Natural killer cell treated with Interleukin-12 subunit alpha and Interleukin-12 subunit beta and Interleukin-15 and Interleukin-18, amount 100 ng/mL, for 72 hours (primary cell): ENCODE measurements around the gene FARS2. TPM values are rescaled to one million over a fixed set of nuclear protein-coding genes. Genes with fewer than 3 reads are reported as not detected.

Source experiments
- ATAC-seq, 2 donors: fragments of 150-1000 bp; cut with Tn5 transposase in 1 of 2; sonication (Bioruptor Pico), chemical (Tn5 transposase) in 1 of 2; 2 replicates each; pipeline ENCODE4 v1.10.0; 2021
- DNase-seq: peaks from one replicate; pipeline ENCODE4 v3.0.0; 2022; ENCODE audit warnings: low spot score
- H3K27ac Mint-ChIP-seq, 2 donors: 1 replicate in 1 of 2; 2 replicates in 1 of 2; pipeline ENCODE4 v1.8.0; 2022; ENCODE audit warnings: mixed read lengths in 2 of 2, mild to moderate bottlenecking in 1 of 2, moderate library complexity in 1 of 2
- H3K27me3 Mint-ChIP-seq, 2 donors: 1 replicate in 1 of 2; 2 replicates in 1 of 2; pipeline ENCODE4 v1.8.0; 2022; ENCODE audit warnings: mixed read lengths in 2 of 2
- H3K36me3 Mint-ChIP-seq: one replicate; pipeline ENCODE4 v1.8.0; 2022; ENCODE audit warnings: mixed read lengths
- H3K4me1 Mint-ChIP-seq, 2 donors: 1 replicate in 1 of 2; 2 replicates in 1 of 2; pipeline ENCODE4 v1.8.0; 2022; ENCODE audit warnings: low read depth in 2 of 2, mixed read lengths in 2 of 2, mild to moderate bottlenecking in 1 of 2
- H3K4me3 Mint-ChIP-seq: one replicate; pipeline ENCODE4 v1.8.0; 2022; ENCODE audit warnings: mixed read lengths
- H3K9me3 Mint-ChIP-seq: 2 replicates; pipeline ENCODE4 v1.8.0; 2022; ENCODE audit warnings: mixed read lengths
- total RNA-seq, 2 donors: library from RNA; stranded (reverse); gene quantifications; one replicate each; pipeline ENCODE4 v1.2.3, GENCODE V29; 2022

FARS2 gene
- total RNA-seq, 2 donors from 2014 or later, result 20.4 to 41.7 TPM

DNA sequence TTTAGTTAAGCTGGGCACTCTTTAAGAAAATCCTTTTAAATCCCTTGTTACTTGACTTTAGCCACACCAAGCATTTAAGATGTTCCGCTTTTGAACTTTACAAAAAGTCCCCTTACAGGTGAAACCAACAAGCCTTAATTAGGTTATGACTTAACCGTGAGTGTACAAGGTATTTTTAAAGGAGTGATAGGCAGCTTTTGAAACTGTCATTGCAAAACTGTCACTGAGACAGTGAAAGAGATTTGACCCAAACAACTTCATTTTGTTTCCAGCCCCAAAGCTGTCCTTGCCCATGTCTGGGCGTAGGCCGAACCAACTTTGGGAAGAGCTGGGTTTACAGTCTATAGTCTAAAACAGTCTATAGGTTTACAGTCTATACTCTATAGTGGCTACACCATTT, 305.4 kb downstream of the FARS2 start:
- ATAC-seq, result no peak
- peaks cover 5% of the 10 kb centered on the region for H3K36me3 Mint-ChIP-seq
- peaks cover 0 to 7% of the 10 kb centered on the region in 2 donors for H3K27me3 Mint-ChIP-seq
- peaks cover 4% of the 10 kb centered on the region for H3K9me3 Mint-ChIP-seq
- DNase-seq, result no peak
- H3K4me3 Mint-ChIP-seq, result no peak overlapping the region
- H3K27ac Mint-ChIP-seq, result no peak overlapping the region
- H3K4me1 Mint-ChIP-seq, result peaks cover 37 to 44% of the 10 kb centered on the region in 2 donors

DNA sequence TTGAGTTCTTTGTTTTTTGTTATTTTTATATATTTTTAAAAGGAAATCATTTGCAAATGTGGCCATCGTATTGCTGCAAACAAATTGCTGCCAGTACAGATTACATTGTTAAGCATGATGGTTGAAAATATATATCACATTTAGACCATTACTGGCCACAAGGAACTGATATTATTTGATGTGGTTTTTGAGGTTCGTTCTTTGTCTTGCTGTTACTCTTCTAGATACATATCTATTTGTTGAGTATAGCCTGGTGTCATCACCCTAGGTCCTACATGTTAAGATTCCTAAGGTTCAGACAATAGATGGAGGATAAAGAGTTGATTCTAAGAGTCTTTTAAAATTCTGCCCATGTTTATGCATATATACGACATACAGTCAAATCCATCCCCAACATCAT, 306.0 kb downstream of the FARS2 start:
- ATAC-seq, result no peak
- Mint-ChIP-seq H3K4me1 (peaks cover 37 to 38% of the 10 kb centered on the region in 2 donors), H3K27me3 (peaks cover 0 to 7% of the 10 kb centered on the region in 2 donors), H3K4me3 (no peak overlapping the region), H3K9me3 (peaks cover 4% of the 10 kb centered on the region), H3K36me3 (peaks cover 5% of the 10 kb centered on the region), H3K27ac (no peak overlapping the region)
- no peak for DNase-seq

DNA sequence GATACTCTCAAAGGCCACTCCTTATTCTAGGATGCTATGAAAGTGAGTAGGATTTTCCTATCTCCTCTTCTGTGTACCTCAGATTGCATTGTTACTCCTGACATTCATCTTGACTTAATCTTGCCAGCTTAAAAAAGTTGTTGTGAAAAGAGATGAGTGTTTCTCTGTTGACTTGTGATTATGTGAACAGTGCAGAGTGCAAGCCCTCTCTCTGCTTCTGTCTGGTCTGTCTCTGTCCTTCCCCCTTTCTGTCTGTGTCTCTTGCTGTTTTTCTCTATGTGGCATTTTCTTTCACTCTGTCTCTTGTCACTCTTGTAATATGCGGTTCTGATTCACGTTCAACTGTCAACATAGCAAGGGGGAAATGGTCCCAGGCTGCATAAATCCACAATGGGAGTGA, 306.6 kb downstream of the FARS2 start:
- no peak overlapping the region for H3K27ac Mint-ChIP-seq
- ATAC-seq, result no peak

GRCh38 chr6:5569491-5569890, 308.2 kb downstream of the FARS2 start:
- DNase-seq (no peak), ATAC-seq (peak in 1 of 2 donors; percentile 40)
- Mint-ChIP-seq H3K27ac (no peak overlapping the region), H3K36me3 (peaks cover 17% of the 10 kb centered on the region), H3K9me3 (peaks cover 4% of the 10 kb centered on the region), H3K27me3 (peaks cover 0 to 7% of the 10 kb centered on the region in 2 donors), H3K4me1 (peaks cover 36 to 46% of the 10 kb centered on the region in 2 donors), H3K4me3 (no peak overlapping the region)

More for the DNA sequence above, 306.6 kb downstream of the FARS2 start:
- Mint-ChIP-seq H3K36me3 (peaks cover 10% of the 10 kb centered on the region), H3K9me3 (peaks cover 4% of the 10 kb centered on the region), H3K4me3 (no peak overlapping the region), H3K4me1 (peaks cover 36 to 37% of the 10 kb centered on the region in 2 donors), H3K27me3 (peaks cover 0 to 7% of the 10 kb centered on the region in 2 donors)
- DNase-seq, result no peak

GRCh38 chr6:5570641-5571040, 309.3 kb downstream of the FARS2 start:
- ATAC-seq, result no peak

GRCh38 chr6:5580736-5581581, 319.6 kb downstream of the FARS2 start:
- H3K4me3 Mint-ChIP-seq, result no peak overlapping the region
- no peak for ATAC-seq
- no peaks in the 10 kb centered on the region for H3K9me3 Mint-ChIP-seq

More at GRCh38 chr6:5570641-5571040, 309.3 kb downstream of the FARS2 start:
- peaks cover 36 to 46% of the 10 kb centered on the region in 2 donors for H3K4me1 Mint-ChIP-seq
- peaks cover 0 to 7% of the 10 kb centered on the region in 2 donors for H3K27me3 Mint-ChIP-seq
- no peak for DNase-seq
- no peak overlapping the region for H3K4me3 Mint-ChIP-seq
- H3K27ac Mint-ChIP-seq, result no peak overlapping the region
- peaks cover 17% of the 10 kb centered on the region for H3K36me3 Mint-ChIP-seq
- H3K9me3 Mint-ChIP-seq, result peaks cover 4% of the 10 kb centered on the region

GRCh38 chr6:5582762-5583161, 321.4 kb downstream of the FARS2 start:
- DNase-seq (no peak), ATAC-seq (no peak)
- Mint-ChIP-seq H3K4me3 (no peak overlapping the region), H3K27me3 (no peaks in the 10 kb centered on the region), H3K9me3 (peaks cover 7% of the 10 kb centered on the region), H3K36me3 (peaks cover 9% of the 10 kb centered on the region), H3K4me1 (peaks cover 4 to 6% of the 10 kb centered on the region in 2 donors), H3K27ac (no peak overlapping the region)

More at GRCh38 chr6:5580736-5581581, 319.6 kb downstream of the FARS2 start:
- H3K27ac Mint-ChIP-seq, result no peak overlapping the region
- no peaks in the 10 kb centered on the region for H3K27me3 Mint-ChIP-seq
- peaks cover 4 to 6% of the 10 kb centered on the region in 2 donors for H3K4me1 Mint-ChIP-seq
- DNase-seq, result no peak
- peaks cover 1% of the 10 kb centered on the region for H3K36me3 Mint-ChIP-seq

- ATAC-seq, result no peak
- peaks cover 9% of the 10 kb centered on the region for H3K36me3 Mint-ChIP-seq
- H3K27ac Mint-ChIP-seq, result no peak overlapping the region
- H3K27me3 Mint-ChIP-seq, result no peaks in the 10 kb centered on the region
- peaks cover 7% of the 10 kb centered on the region for H3K9me3 Mint-ChIP-seq
- no peak overlapping the region for H3K4me3 Mint-ChIP-seq
- H3K4me1 Mint-ChIP-seq, result peaks cover 4 to 7% of the 10 kb centered on the region in 2 donors
- DNase-seq, result no peak
Observed at GRCh38 chr6:5583528-5583927, 322.2 kb downstream of the FARS2 start.

DNA sequence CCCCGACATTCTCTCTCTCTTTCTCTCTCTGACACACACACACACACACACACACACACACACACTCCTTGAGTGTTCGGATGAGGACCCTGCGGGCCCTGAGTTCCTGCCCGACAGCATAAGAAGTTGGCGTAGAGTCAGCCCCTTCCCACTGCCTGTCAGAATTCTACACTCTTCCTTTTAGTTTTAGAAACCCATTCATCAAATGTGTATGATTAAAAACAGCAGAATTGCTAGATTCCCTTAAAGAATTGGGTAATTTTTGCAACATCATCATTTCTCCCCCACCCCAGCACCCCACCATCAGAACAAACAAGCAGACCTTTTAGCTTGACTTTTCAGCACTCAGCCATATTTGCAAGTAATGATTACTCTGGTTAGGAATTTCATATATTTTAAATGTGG, 322.8 kb downstream of the FARS2 start:
- DNase-seq (no peak), ATAC-seq (no peak)
- no peak overlapping the region for H3K4me3 Mint-ChIP-seq
- H3K27me3 Mint-ChIP-seq, result no peaks in the 10 kb centered on the region
- H3K36me3 Mint-ChIP-seq, result peaks cover 9% of the 10 kb centered on the region
- peaks cover 7% of the 10 kb centered on the region for H3K9me3 Mint-ChIP-seq
- no peak overlapping the region for H3K27ac Mint-ChIP-seq
- peaks cover 7 to 9% of the 10 kb centered on the region in 2 donors for H3K4me1 Mint-ChIP-seq

DNA sequence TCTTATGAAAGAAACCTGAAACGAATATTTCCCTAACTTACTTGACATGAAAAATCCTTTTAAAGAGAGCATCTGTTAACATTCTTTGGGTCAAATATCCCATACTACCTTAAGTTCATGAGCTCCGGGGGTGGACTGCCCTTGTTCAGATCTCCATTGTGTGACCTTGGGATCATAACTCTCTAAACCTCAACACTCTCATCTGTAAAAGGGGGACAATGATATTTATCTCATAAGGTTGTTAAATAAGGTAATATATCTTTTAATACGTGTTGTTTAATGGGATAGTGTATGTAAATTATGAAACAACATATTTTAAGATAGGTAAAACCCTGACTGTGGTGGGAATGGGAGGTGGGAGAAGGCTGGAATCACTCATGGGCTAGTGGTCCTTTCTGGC, 326.3 kb downstream of the FARS2 start:
- ATAC-seq (no peak), DNase-seq (no peak)
- Mint-ChIP-seq H3K36me3 (peaks cover 9% of the 10 kb centered on the region), H3K27ac (no peak overlapping the region), H3K4me3 (no peak overlapping the region), H3K9me3 (peaks cover 7% of the 10 kb centered on the region), H3K4me1 (peaks cover 3 to 5% of the 10 kb centered on the region in 2 donors), H3K27me3 (no peaks in the 10 kb centered on the region)

- H3K4me1 Mint-ChIP-seq, result peaks cover 2 to 3% of the 10 kb centered on the region in 2 donors
- peaks cover 9% of the 10 kb centered on the region for H3K36me3 Mint-ChIP-seq
- DNase-seq (no peak), ATAC-seq (no peak)
- no peaks in the 10 kb centered on the region for H3K27me3 Mint-ChIP-seq
- H3K4me3 Mint-ChIP-seq, result no peak overlapping the region
- peaks cover 7% of the 10 kb centered on the region for H3K9me3 Mint-ChIP-seq
- H3K27ac Mint-ChIP-seq, result no peak overlapping the region
Observed at GRCh38 chr6:5589422-5590141, 328.3 kb downstream of the FARS2 start.

DNA sequence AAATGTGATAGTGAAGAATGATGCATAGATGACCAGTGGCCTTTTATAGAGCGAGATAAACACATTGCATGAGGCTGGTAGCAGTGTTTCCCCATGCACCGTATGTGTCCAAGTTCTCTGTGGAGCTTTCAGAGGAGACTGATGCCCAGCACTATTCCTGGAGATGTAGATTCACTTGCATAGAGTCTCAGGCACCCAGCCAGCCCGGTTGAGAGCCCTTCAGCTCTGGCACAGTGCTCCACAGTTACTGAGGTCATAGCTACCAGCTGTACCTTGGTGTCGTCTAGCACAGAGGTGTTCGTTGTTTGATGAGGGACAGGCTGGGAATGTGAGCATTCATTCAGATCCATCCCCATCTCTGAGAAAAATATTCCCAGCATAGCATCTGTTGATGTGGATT, 328.9 kb downstream of the FARS2 start:
- Mint-ChIP-seq H3K4me1 (peaks cover 3 to 4% of the 10 kb centered on the region in 2 donors), H3K27me3 (no peaks in the 10 kb centered on the region), H3K27ac (no peak overlapping the region), H3K4me3 (no peak overlapping the region), H3K9me3 (peaks cover 7% of the 10 kb centered on the region), H3K36me3 (peaks cover 9% of the 10 kb centered on the region)
- no peak for DNase-seq
- ATAC-seq, result no peak

DNA sequence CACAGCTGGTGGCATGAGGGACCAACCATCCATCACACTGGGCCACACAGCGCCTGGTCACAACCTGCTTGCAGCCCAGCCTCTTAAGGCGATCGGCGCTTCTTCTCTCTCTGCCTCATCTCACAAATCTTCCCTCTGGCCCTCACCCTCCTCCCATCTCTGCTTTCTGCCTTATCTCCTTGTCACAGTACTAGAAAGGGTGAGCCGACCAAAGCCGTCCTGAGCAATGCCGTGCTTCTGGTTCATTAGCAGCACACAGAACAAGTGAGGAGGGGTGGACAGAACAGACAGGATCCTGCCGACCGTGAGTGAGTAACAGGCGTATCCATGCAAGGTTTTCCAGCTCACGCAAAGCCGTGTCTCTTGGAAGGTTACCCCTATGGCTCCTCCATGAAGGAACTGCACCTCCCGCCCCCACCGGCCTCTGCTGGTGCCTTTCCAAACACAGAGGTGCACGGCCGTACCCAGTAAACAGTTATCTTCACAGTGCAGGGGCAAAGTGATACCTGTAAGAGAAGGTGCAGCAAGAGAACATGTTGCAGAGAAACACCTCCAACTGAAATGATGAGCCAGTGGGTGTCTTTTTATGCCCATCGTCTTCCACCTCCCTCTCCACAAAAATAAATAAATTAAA, 331.7 kb downstream of the FARS2 start:
- no peak overlapping the region for H3K27ac Mint-ChIP-seq

More for the DNA sequence above, 331.7 kb downstream of the FARS2 start:
- Mint-ChIP-seq H3K27me3 (no peaks in the 10 kb centered on the region), H3K36me3 (no peaks in the 10 kb centered on the region), H3K4me1 (peaks cover 3 to 6% of the 10 kb centered on the region in 2 donors), H3K4me3 (no peak overlapping the region), H3K9me3 (no peaks in the 10 kb centered on the region)
- ATAC-seq (no peak), DNase-seq (no peak)
